PFSK-1 (cell line): Measurements from ENCODE around the gene SLC6A11.

Experiments
- POLR2AphosphoS5 ChIP-seq: IDR thresholded peaks from 2 replicates; pipeline ENCODE4 v1.6.1; 2012; ENCODE audit warnings: low read depth, mild to moderate bottlenecking, control low read depth, low read length, moderate library complexity
- SIN3A ChIP-seq: IDR thresholded peaks from 2 replicates; pipeline ENCODE4 v1.6.1; 2012; ENCODE audit warnings: mild to moderate bottlenecking, low read length, moderate library complexity, borderline replicate concordance; ENCODE audit not compliant: insufficient read depth
- TF ChIP-seq, protein P1 (sequence below), 2 experiments: IDR thresholded peaks; 2 replicates each; pipeline versions ENCODE4 v1.6.1 to v1.8.0; 2011 to 2012; ENCODE audit warnings: low read depth in 2 of 2, low read length in 2 of 2, control low read depth in 1 of 2, inconsistent platforms in 1 of 2, mild to moderate bottlenecking in 1 of 2, moderate library complexity in 1 of 2; ENCODE audit not compliant: insufficient read depth in 1 of 2

DNA sequence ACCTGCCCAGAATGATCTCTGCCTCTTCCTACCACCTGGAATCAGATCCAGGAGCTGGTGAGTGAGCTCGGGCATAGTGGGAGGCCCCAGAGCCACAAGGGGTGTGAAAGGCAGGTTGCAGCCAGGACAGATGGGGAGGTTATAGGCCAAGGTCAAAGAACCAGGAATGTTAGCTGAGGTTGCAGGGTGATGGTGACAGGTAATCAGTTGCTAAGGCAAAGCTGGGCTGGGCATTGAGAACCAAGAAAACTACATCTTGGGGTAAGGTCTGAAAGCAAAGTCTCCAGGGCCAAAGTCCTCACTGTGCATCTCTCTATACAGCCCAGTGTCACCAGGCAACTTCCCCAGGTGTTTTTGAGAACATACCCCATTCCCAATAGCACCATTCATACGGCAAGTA is 38.4 kb upstream of the SLC6A11 start:
- no peak for TF ChIP-seq SIN3A
- TF ChIP-seq POLR2AphosphoS5: no peak
- TF ChIP-seq, protein P1, sequence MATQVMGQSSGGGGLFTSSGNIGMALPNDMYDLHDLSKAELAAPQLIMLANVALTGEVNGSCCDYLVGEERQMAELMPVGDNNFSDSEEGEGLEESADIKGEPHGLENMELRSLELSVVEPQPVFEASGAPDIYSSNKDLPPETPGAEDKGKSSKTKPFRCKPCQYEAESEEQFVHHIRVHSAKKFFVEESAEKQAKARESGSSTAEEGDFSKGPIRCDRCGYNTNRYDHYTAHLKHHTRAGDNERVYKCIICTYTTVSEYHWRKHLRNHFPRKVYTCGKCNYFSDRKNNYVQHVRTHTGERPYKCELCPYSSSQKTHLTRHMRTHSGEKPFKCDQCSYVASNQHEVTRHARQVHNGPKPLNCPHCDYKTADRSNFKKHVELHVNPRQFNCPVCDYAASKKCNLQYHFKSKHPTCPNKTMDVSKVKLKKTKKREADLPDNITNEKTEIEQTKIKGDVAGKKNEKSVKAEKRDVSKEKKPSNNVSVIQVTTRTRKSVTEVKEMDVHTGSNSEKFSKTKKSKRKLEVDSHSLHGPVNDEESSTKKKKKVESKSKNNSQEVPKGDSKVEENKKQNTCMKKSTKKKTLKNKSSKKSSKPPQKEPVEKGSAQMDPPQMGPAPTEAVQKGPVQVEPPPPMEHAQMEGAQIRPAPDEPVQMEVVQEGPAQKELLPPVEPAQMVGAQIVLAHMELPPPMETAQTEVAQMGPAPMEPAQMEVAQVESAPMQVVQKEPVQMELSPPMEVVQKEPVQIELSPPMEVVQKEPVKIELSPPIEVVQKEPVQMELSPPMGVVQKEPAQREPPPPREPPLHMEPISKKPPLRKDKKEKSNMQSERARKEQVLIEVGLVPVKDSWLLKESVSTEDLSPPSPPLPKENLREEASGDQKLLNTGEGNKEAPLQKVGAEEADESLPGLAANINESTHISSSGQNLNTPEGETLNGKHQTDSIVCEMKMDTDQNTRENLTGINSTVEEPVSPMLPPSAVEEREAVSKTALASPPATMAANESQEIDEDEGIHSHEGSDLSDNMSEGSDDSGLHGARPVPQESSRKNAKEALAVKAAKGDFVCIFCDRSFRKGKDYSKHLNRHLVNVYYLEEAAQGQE (IDR thresholded peaks at IDR 0.05; ENCODE audit: insufficient read depth in 1 of 2, low read depth in 2 of 2, low read length in 2 of 2): no peak
